Measurements from ENCODE around the gene HPSE2.

- TF ChIP-seq CTCF (IDR thresholded peaks at IDR 0.05) (no peak), POLR2A (IDR thresholded peaks at IDR 0.05) (no peak)
Observed at GRCh38 chr10:99010286-99010685, 225.4 kb downstream of the HPSE2 start.
